ENCODE measurements around the gene SASS6.

The SASS6 gene

GRCh38 chr1:100039591-100039990 is 93.1 kb downstream of the SASS6 start:
- DNase-seq (no peak), ATAC-seq (no peak)
- Mint-ChIP-seq H3K9me3 (no peaks in the 10 kb centered on the region), H3K4me3 (peak overlapping the region; percentile 95), H3K27me3 (no peaks in the 10 kb centered on the region), H3K36me3 (ENCODE audit: low read depth) (peaks cover 47% of the 10 kb centered on the region), H3K4me1 (peaks cover 71% of the 10 kb centered on the region), H3K27ac (peak overlapping the region; percentile 99)

DNA sequence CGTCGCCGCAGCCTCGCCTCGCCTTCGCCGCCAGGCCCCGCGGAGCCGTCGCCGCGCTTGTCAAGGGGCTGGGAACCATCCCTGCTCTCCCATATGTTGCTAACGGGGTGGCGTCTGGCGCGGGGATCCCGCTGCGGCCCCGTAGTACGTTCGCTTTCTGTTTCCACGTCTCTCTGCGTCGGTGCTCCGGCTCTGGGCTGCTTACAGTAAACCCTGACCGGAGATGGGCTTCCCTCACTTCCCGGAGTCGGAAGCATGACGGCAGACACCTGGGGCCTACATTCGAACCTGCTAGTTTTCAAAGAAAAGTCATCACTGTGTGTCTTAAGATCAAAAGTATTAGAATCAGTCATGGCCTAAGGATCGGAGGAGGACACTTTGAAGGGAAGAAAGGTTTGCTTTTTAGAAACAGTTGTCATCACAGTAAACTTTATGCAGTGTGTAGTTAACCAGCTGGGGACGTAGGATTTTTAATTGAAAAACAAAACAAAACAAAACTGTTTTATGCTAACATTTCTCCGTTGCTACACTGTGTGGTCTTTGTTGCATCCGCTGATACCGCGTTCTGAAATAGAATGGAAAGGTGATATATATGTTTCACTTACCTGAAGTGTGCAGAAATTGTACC is 94.0 kb downstream of the SASS6 start:
- H3K36me3 Mint-ChIP-seq (ENCODE audit: low read depth) = peaks cover 41% of the 10 kb centered on the region
- peak overlapping the region; percentile 95 for H3K4me3 Mint-ChIP-seq
- no peaks in the 10 kb centered on the region for H3K9me3 Mint-ChIP-seq
- DNase-seq (peak; percentile 75), ATAC-seq (peak; percentile 77)
- peaks cover 63% of the 10 kb centered on the region for H3K4me1 Mint-ChIP-seq
- no peaks in the 10 kb centered on the region for H3K27me3 Mint-ChIP-seq
- peak overlapping the region; percentile 99 for H3K27ac Mint-ChIP-seq

GRCh38 chr1:100037927-100038659 is 94.6 kb downstream of the SASS6 start:
- peak overlapping the region; percentile 99 for H3K27ac Mint-ChIP-seq
- no peaks in the 10 kb centered on the region for H3K9me3 Mint-ChIP-seq
- peaks cover 59% of the 10 kb centered on the region for H3K4me1 Mint-ChIP-seq
- peak overlapping the region; percentile 95 for H3K4me3 Mint-ChIP-seq
- peak; percentile 88 for ATAC-seq
- H3K27me3 Mint-ChIP-seq = no peaks in the 10 kb centered on the region
- peaks cover 36% of the 10 kb centered on the region for H3K36me3 Mint-ChIP-seq (ENCODE audit: low read depth)
- peak; percentile 93 for DNase-seq

GRCh38 chr1:100037656-100037926 is 95.1 kb downstream of the SASS6 start:
- ATAC-seq (no peak), DNase-seq (no peak)
- peak overlapping the region; percentile 99 for H3K27ac Mint-ChIP-seq
- H3K4me3 Mint-ChIP-seq = peak overlapping the region; percentile 95
- H3K9me3 Mint-ChIP-seq = no peaks in the 10 kb centered on the region
- no peaks in the 10 kb centered on the region for H3K27me3 Mint-ChIP-seq
- peaks cover 35% of the 10 kb centered on the region for H3K36me3 Mint-ChIP-seq (ENCODE audit: low read depth)
- peaks cover 54% of the 10 kb centered on the region for H3K4me1 Mint-ChIP-seq

DNA sequence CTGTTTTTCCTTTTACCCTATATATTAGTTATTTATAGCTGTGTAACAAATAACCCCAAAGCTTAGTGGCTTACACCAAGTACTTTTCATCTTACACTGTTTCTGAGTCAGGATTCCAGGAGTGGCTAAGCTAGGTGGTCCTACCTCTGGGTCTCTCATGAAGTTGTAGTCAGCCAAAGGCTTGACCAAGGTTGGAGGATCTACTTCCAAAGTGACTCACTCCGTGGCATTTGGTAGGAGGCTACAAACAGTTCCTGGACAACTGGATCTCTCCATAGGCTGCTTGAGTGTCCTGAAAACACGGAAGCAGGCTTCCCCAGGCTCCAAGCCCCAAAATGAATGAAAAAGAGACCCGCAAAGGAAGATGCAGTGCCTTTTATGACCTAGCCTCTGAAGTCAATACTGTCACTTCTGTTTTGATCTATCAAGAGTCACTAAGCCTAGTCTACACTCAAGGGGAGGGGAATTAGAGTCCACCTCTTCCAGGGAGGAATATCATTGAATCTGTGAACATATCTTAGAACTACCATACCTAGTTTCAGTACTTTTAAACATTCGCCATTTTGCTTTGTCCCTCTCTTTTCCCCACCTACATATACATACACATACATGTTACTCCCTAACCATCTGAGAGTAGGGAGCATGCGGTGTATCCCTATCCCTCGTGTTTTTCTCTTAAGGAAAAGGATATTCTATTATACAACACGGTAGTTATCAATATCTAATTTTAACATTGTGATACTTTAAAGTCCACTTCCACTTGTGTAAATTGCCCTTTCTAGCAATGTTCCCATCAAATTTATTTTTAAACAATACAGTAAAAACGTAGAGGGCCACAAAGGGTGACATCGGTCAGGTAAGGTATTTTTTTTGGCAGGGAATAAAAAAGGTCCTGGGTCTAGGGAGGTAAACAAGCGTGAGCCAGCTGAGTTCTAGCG is 95.7 kb downstream of the SASS6 start:
- Mint-ChIP-seq H3K27me3 (no peaks in the 10 kb centered on the region), H3K4me3 (peak overlapping the region; percentile 95), H3K36me3 (ENCODE audit: low read depth) (peaks cover 35% of the 10 kb centered on the region), H3K27ac (peak overlapping the region; percentile 99), H3K9me3 (no peaks in the 10 kb centered on the region), H3K4me1 (peaks cover 48% of the 10 kb centered on the region)
- no peak for DNase-seq
- ATAC-seq = no peak

DNA sequence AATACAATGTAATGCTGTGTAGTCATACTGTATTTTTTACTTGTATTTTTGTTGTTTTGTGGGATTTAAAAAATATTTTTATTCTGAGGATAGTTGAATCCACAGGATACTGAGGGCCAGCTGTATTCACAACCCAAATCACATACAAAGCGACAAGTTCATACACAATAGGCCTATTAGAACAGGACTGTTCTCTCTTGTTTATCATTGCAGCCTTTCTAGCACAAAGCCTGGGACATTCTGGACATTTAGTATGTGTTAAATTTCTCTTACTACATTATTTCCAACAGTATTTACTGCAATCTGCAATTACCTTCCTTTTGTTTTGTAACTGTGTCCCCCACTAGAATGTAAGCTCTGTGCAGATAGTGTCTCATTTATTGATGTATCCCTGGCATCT is 97.5 kb downstream of the SASS6 start:
- no peak overlapping the region for H3K4me3 Mint-ChIP-seq
- no peaks in the 10 kb centered on the region for H3K9me3 Mint-ChIP-seq
- peaks cover 39% of the 10 kb centered on the region for H3K4me1 Mint-ChIP-seq
- no peaks in the 10 kb centered on the region for H3K27me3 Mint-ChIP-seq
- ATAC-seq (no peak), DNase-seq (no peak)
- H3K27ac Mint-ChIP-seq = peak overlapping the region; percentile 42
- H3K36me3 Mint-ChIP-seq (ENCODE audit: low read depth) = peaks cover 30% of the 10 kb centered on the region

- DNase-seq (no peak), ATAC-seq (no peak)
- Mint-ChIP-seq H3K27ac (no peak overlapping the region), H3K9me3 (no peaks in the 10 kb centered on the region), H3K4me1 (peaks cover 33% of the 10 kb centered on the region), H3K4me3 (no peak overlapping the region), H3K27me3 (no peaks in the 10 kb centered on the region), H3K36me3 (ENCODE audit: low read depth) (peaks cover 25% of the 10 kb centered on the region)
These were observed 98.3 kb downstream of the SASS6 start for GRCh38 chr1:100034470-100034869.

Data from activated naive CD8-positive, alpha-beta T cell treated with anti-CD3 and anti-CD28 coated beads, Interleukin-2, amount 50 U/mL, for 24 hours (primary cell).